AG04450 (cell line): ENCODE measurements around the gene DNAJC7. TPM values are rescaled to one million over a fixed set of nuclear protein-coding genes. Genes with fewer than 3 reads are reported as not detected.

Experiments
- CTCF ChIA-PET: fragments of 300-600, 350-600 bp; formaldehyde crosslinking; extraction: SDS; loops from one replicate; lab custom pipeline; 2022; ENCODE audit warnings: antibody characterized with exemption, inconsistent platforms; lab: Charles Lee
- POLR2A ChIA-PET: fragments of 350-600 bp; formaldehyde crosslinking; extraction: SDS; loops from one replicate; lab custom pipeline; 2021; ENCODE audit warnings: antibody characterized with exemption, inconsistent platforms; lab: Yijun Ruan, JAX
- DNase-seq: peaks from one replicate; pipeline ENCODE4 v3.0.0-alpha.2; 2011; ENCODE audit warnings: low read depth, low spot score
- H3K27ac ChIP-seq: one replicate; pipeline ENCODE4 v1.5.1; 2012; ENCODE audit warnings: low read depth, low read length, control low read depth
- H3K27me3 ChIP-seq: one replicate; pipeline ENCODE4 v1.6.0; 2012; ENCODE audit warnings: low read length; ENCODE audit not compliant: control insufficient read depth, insufficient read depth
- H3K4me3 ChIP-seq: 2 replicates; pipeline ENCODE4 v1.5.1; 2011; ENCODE audit warnings: mild to moderate bottlenecking, low read depth, low read length, control low read depth
- H3K9me3 ChIP-seq: 2 replicates; pipeline ENCODE4 v1.5.1; 2012; ENCODE audit warnings: low read length; ENCODE audit not compliant: control insufficient read depth, insufficient read depth
- CTCF ChIP-seq: IDR thresholded peaks from 2 replicates; pipeline ENCODE4 v1.5.1; 2011; ENCODE audit warnings: low read depth, low read length, control low read depth, inconsistent platforms
- polyA plus RNA-seq: library from polyadenylated mRNA; depleted of rRNA; stranded (reverse); fragments of >200 nt; gene quantifications from 2 replicates; pipeline ENCODE4 v1.2.3, GENCODE V29; 2011

The DNAJC7 gene
- polyA plus RNA-seq, 1 experiment = 66.4 TPM

DNA sequence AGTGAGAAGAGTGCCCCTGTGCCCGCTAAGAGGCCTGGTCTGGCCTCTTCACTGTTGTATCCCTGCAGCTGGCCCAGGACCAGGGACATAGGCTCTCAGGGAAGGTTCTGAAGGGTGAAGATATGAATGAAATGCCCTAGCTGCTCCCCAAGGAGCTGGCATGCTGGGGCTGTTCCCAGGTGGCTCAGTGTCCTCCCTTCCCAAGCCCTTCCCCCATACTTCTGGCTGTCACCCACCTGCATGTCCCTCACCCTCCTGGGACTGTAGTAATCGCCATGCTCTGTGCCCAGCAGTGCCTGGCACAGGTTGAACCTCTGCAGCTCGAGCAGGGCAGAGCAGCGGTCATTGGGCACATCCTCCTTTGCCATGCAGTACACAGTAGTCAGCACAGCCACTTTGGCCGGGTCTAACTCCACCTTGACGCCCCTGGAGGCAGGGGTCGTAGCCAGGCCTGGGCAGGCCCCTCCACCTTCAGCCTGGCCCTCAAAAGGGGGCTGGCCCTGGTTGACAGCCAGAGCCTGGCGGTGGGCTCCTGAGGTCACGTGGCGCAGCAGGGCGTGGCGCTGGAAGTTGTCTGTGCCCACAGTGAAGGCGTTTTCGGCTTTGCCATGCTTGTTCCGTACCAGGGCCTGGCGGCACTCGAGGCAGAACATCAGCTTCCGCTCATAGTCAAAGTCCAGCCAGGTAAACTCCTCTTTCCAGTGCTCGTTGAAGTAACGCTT lies 25.5 kb upstream of the DNAJC7 start:
- no peak for DNase-seq
- CTCF ChIA-PET = no interaction called here
- Histone ChIP-seq H3K9me3 (peaks cover 4% of the 10 kb centered on the region; the same call in 1 of the 2 replicates), H3K27me3 (peaks cover 26% of the 10 kb centered on the region), H3K4me3 (no peak overlapping the region), H3K27ac (no peak overlapping the region)
- no peak for TF ChIP-seq CTCF
- POLR2A ChIA-PET = no interaction called here

DNA sequence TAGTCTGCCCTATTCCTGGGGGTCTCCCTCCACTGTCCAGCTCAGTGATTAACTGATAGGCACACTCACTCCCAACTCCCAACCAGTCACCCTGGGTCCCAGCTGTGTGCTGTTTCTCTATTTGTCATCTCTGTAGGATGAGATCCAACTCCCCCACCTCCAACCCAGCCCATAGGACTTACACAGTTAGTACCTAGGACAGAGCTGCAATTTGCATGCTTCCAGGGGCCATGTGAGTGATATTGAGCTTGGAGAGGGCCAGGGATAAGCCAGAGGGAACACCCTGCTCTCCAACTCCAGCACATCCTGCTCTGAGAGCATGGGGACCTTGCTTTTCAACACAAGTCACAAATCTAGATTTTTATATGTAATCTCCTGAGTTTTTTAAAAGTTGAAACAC lies 24.4 kb upstream of the DNAJC7 start:
- CTCF ChIA-PET = no interaction called here
- no peak for DNase-seq
- no peak for TF ChIP-seq CTCF
- H3K27ac ChIP-seq = no peak overlapping the region
- POLR2A ChIA-PET = no interaction called here
- peaks cover 34% of the 10 kb centered on the region for H3K27me3 ChIP-seq
- no peak overlapping the region for H3K4me3 ChIP-seq
- H3K9me3 ChIP-seq = peaks cover 4% of the 10 kb centered on the region; the same call in 1 of the 2 replicates

GRCh38 chr17:42040818-42041217 lies 23.6 kb upstream of the DNAJC7 start:
- Histone ChIP-seq H3K9me3 (peaks cover 4% of the 10 kb centered on the region; the same call in 1 of the 2 replicates), H3K27me3 (peaks cover 34% of the 10 kb centered on the region), H3K27ac (no peak overlapping the region), H3K4me3 (no peak overlapping the region)
- DNase-seq = no peak
- ChIA-PET POLR2A (no interaction called here), CTCF (no interaction called here)
- no peak for TF ChIP-seq CTCF

- Histone ChIP-seq H3K27me3 (peaks cover 34% of the 10 kb centered on the region), H3K9me3 (peaks cover 4% of the 10 kb centered on the region; the same call in 1 of the 2 replicates), H3K4me3 (no peak overlapping the region), H3K27ac (no peak overlapping the region)
- no peak for DNase-seq
- POLR2A ChIA-PET = interaction anchor here (0.9 kb wide), 1 partner anchor 23 kb away, joined by 6 read pairs; the partner anchor contains the start of gene DNAJC7
- no peak for TF ChIP-seq CTCF
- CTCF ChIA-PET = interaction anchor here (1.0 kb wide), 1 partner anchor 15 kb away, joined by 3 read pairs; no protein-coding TSS in a partner anchor
Observed at GRCh38 chr17:42039794-42040763, 22.8 kb upstream of the DNAJC7 start.
